ENCODE data around the gene KRTAP10-6. TPM values are rescaled to one million over a fixed set of nuclear protein-coding genes. Genes with fewer than 3 reads are reported as not detected.
"Not testable (repeated sequence)": the region's sequence is repeated elsewhere in the genome, so short reads cannot be mapped to it uniquely, and the experiment has no call there.

KRTAP10-6 gene
- total RNA-seq, 2 donors from 2014 or later, result not detected

DNA sequence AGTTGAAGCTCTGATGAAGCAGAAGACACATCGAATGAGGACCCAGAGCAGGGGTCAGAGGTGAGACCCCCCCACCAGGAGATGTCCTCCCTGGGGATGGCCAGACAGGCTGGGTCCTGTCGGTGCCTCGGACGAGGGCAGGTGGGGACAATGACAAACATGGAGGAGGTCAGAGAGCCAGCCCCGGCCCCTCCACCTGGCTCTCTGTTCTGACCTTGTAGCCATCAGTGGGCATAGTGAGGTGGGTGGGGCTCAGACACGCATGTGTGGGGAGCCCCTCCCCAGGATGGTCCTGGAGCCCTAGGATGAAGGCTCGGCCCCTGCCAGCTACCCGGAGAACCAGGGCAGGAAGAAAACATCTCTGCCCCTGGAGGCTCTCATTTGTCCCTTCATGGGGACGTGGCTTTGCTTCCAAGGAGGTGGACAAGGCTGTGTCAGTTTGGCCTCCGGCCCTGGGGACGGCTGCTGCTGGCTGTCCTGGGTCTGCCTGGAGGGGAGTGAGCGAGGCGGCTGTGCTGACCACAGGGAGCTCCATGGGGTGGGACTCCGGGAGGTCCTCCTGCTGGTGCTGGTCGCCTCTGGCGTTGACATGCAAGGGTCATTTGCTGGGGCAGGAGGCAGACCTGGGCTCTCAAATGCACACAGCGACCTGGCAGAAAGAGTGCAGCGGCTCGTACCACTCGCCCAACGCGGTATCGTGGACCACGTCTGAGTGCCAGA lies 2.6 kb downstream of the KRTAP10-6 start:
- Mint-ChIP-seq H3K4me3 (no peak overlapping the region), H3K27me3 (ENCODE audit: low read depth) (peaks cover 16% of the 10 kb centered on the region), H3K4me1 (ENCODE audit: low read depth) (no peaks in the 10 kb centered on the region), H3K9me3 (no peaks in the 10 kb centered on the region), H3K36me3 (ENCODE audit: insufficient read depth in 2 of 2) (no peaks in the 10 kb centered on the region), H3K27ac (no peak overlapping the region)
- ATAC-seq (replicated peaks in 1 of 2) (no peak), DNase-seq (no peak)

DNA sequence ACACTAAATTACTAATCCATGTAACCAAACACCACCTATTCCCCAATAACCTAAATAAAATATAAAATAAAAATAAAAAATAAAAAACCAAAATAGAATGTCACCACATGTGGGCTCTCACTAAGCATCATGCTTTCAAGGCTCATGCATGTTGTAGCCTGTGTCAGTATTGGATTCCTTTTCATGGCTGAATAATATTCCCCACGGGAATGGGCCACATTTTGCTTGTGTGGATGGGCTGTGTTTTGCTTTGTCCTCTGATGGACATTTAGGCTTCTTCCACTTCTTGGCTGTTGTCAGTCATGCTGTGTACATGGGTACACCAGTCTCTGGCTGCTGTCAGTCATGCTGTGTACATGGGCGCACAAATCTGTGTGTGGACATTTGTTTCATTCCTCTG lies 3.2 kb downstream of the KRTAP10-6 start:
- DNase-seq (no peak), ATAC-seq (replicated peaks in 1 of 2) (no peak)
- no peaks in the 10 kb centered on the region for H3K36me3 Mint-ChIP-seq (ENCODE audit: insufficient read depth in 2 of 2)
- H3K4me1 Mint-ChIP-seq (ENCODE audit: low read depth), result peaks cover 6% of the 10 kb centered on the region
- H3K4me3 Mint-ChIP-seq, result no peak overlapping the region
- H3K27ac Mint-ChIP-seq, result no peak overlapping the region
- peaks cover 16% of the 10 kb centered on the region for H3K27me3 Mint-ChIP-seq (ENCODE audit: low read depth)
- no peaks in the 10 kb centered on the region for H3K9me3 Mint-ChIP-seq

DNA sequence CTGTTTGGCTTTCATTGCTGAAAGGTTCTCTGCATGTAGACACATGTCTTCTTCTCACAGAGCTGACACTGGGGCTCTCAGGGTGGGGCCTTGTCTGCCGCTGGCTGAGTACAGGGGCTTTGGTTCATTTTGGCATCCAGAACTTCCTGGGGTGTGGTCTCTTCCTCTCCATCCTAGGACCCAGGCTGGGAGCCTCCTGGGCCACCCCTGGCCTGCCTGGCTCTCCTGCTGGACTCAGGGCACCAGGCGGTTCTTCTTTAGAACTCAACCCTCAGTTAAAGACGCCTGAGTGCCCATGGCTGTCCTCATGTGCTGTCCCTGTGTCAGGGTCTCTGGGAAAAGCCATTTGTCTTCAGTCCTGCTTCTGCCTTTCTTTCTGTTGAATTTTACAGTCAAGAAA lies 6.4 kb downstream of the KRTAP10-6 start:
- no peak for DNase-seq
- no peak for ATAC-seq (replicated peaks in 1 of 2)
- Mint-ChIP-seq H3K36me3 (ENCODE audit: insufficient read depth in 2 of 2) (peaks cover 5 to 13% of the 10 kb centered on the region in 2 donors), H3K4me1 (ENCODE audit: low read depth) (peaks cover 13% of the 10 kb centered on the region), H3K27ac (no peak overlapping the region), H3K4me3 (no peak overlapping the region), H3K27me3 (ENCODE audit: low read depth) (peaks cover 16% of the 10 kb centered on the region), H3K9me3 (peaks cover 7% of the 10 kb centered on the region in 2 donors)

DNA sequence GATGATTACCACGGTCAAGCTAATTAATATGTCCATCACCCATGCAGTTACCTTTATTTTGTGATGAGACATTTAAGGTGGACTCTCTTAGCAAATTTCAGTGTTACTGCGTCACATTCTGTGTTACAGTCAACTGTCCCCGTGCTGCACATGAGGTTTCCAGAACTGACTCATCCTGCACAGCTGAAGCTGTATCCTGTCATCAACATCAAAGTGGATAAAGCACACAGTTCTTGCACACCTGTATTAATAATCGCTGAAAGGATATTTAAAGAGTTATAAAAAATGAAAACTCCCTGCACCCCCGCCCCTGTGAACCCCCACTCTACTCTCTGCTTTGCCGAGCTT lies 8.5 kb downstream of the KRTAP10-6 start:
- Mint-ChIP-seq H3K9me3 (peaks cover 12 to 13% of the 10 kb centered on the region in 2 donors), H3K27ac (no peak overlapping the region), H3K27me3 (ENCODE audit: low read depth) (peaks cover 16% of the 10 kb centered on the region), H3K36me3 (ENCODE audit: insufficient read depth in 2 of 2) (peaks cover 7 to 19% of the 10 kb centered on the region in 2 donors), H3K4me3 (no peak overlapping the region), H3K4me1 (ENCODE audit: low read depth) (peaks cover 13% of the 10 kb centered on the region)
- DNase-seq, result peak; percentile 21 to 53
- peak; percentile 90 to 100 for ATAC-seq (replicated peaks in 1 of 2)

DNA sequence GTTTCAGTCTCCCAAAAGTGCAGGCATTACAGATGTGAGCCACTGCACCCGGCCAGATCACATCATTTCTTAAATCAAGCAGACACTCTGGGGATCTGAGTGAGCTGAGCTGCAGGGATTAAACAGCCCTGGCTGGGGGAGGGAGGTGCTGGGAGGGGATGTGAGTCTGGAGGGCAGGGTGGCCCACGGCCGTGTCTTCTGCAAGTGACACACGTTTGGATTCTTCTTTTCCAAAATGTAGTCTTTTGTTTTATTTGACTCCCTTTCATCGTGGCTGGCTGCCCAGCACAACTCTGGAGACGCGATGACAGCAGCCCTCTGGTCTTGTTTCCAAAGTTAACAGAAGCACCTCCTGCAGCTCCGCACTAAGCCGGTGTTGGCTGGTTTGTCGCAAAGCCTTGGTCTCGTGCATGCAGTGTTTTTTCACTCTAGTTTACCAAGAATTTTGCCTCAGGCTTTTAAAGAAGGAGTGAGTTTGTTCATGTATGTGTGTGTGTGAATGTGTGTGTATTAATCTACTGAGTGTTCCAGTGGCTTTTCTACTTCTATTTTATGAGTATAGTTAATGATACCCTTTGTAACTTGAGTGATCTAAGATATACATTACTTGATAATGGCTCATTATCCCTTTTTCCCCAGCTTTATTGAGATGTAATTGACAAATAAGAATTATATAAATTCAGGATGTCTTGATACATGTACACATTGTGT lies 9.1 kb downstream of the KRTAP10-6 start:
- DNase-seq, result no peak
- ATAC-seq (replicated peaks in 1 of 2), result no peak
- Mint-ChIP-seq H3K27me3 (ENCODE audit: low read depth) (peaks cover 16% of the 10 kb centered on the region), H3K36me3 (ENCODE audit: insufficient read depth in 2 of 2) (peaks cover 8 to 19% of the 10 kb centered on the region in 2 donors), H3K4me1 (ENCODE audit: low read depth) (peaks cover 13% of the 10 kb centered on the region), H3K4me3 (no peak overlapping the region), H3K27ac (no peak overlapping the region), H3K9me3 (peaks cover 12 to 15% of the 10 kb centered on the region in 2 donors)

DNA sequence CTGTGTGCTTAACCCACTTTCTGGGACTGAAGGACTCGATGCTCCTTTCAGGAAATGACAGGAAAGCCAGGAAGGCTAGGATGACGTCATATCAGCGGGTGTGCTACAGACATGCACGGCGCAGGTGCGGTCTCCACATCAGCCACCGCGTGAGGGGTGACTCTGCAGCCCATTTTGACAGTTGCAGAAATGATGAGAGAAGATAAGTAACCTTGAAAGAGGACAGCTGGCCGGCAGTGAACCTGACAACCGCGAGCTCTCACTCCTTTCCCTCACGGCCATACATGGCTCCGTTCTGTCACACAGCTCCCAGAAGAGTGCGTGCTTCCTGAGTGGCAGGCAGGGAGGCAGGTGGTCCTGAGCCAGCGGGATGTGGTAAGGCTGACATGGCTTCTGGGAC lies 10.2 kb downstream of the KRTAP10-6 start:
- H3K27ac Mint-ChIP-seq, result no peak overlapping the region
- ATAC-seq (replicated peaks in 1 of 2) (no peak), DNase-seq (no peak)
- H3K27me3 Mint-ChIP-seq (ENCODE audit: low read depth), result peaks cover 14% of the 10 kb centered on the region
- H3K36me3 Mint-ChIP-seq (ENCODE audit: insufficient read depth in 2 of 2), result peaks cover 16 to 24% of the 10 kb centered on the region in 2 donors
- peaks cover 12 to 20% of the 10 kb centered on the region in 2 donors for H3K9me3 Mint-ChIP-seq
- H3K4me1 Mint-ChIP-seq (ENCODE audit: low read depth), result peaks cover 13% of the 10 kb centered on the region
- H3K4me3 Mint-ChIP-seq, result no peak overlapping the region

DNA sequence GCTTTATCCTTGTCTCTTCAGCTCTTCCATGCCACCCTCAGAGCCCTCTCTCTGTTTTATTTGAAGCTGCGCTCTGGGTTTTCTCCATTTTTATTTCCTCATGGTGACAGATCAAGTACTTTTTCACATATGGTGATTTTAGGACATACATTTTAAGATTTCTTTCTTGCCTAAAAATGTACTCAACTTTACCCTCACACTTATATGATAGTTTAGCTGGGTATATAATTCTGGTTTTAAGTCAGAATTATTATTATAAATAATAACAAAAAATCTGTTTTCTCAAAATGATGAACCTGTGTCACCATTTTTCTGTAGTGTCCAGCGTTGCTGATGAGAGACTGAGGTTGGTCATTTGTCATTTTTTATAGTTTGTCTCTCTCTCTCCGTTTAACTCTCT lies 11.1 kb downstream of the KRTAP10-6 start:
- Mint-ChIP-seq H3K27ac (no peak overlapping the region), H3K36me3 (ENCODE audit: insufficient read depth in 2 of 2) (peaks cover 18 to 24% of the 10 kb centered on the region in 2 donors), H3K27me3 (ENCODE audit: low read depth) (peaks cover 6% of the 10 kb centered on the region), H3K9me3 (peaks cover 12 to 20% of the 10 kb centered on the region in 2 donors), H3K4me3 (no peak overlapping the region), H3K4me1 (ENCODE audit: low read depth) (peaks cover 13% of the 10 kb centered on the region)
- no peak for DNase-seq
- ATAC-seq (replicated peaks in 1 of 2), result no peak

DNA sequence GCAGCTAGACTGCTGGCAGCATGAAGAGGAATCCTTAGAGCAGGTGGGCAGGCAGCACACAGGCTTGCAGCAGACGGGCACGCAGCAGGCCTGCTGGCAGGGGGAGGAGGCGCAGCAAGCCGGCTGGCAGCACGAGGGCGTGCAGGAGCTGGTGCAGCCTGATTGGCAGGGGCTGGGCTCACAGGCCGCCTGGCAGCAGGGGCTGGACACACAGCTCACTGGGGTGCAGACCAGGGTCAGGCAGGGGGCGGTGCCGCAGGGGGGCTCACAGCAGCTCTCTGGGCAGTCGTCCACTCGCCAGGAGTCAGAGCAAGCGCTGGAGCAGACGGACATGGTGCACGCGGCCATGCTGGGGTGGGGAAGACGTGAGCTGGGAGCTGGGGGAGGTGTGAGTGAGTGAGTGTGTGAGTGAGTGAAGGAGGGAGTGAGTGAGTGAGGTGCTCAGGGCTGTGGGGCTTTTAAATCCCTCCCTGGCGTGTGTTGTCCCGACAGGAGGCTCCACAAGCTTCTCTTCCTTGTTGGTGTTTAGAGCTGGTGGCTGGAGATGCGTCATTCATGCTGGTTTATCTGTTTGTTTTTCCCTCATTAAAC lies 12.0 kb downstream of the KRTAP10-6 start, which contains the start of gene KRTAP10-5:
Gene KRTAP10-5 (minus strand): TSS at position 374 of the 591 bp plus-strand sequence. CDS start 26 bp downstream, at position 348.
- H3K36me3 Mint-ChIP-seq (ENCODE audit: insufficient read depth in 2 of 2), result peaks cover 18 to 24% of the 10 kb centered on the region in 2 donors
- H3K27ac Mint-ChIP-seq; H3K27me3 Mint-ChIP-seq (ENCODE audit: low read depth); H3K4me3 Mint-ChIP-seq; ATAC-seq (replicated peaks in 1 of 2); DNase-seq: not testable (repeated sequence)
- peaks cover 12 to 20% of the 10 kb centered on the region in 2 donors for H3K9me3 Mint-ChIP-seq
- H3K4me1 Mint-ChIP-seq (ENCODE audit: low read depth), result peaks cover 13% of the 10 kb centered on the region

DNA sequence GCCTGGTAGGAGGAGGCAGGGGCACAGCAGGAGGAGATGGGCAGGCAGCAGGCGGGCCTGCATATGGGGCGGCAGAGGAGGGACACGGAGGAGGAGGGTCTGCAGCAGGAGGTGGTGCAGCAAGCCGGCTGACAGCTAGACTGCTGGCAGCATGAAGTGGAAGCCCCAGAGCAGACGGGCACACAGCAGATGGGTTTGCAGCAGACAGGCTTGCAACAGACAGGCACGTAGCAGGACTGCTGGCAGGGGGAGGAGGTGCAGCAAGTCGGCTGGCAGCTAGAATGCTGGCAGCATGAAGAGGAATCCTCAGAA lies 12.5 kb downstream of the KRTAP10-6 start:
- Mint-ChIP-seq H3K4me3 (no peak overlapping the region), H3K9me3 (peaks cover 12 to 20% of the 10 kb centered on the region in 2 donors), H3K27ac (no peak overlapping the region), H3K36me3 (ENCODE audit: insufficient read depth in 2 of 2) (peaks cover 18 to 24% of the 10 kb centered on the region in 2 donors), H3K4me1 (ENCODE audit: low read depth) (peaks cover 13% of the 10 kb centered on the region), H3K27me3 (ENCODE audit: low read depth) (peaks cover 4% of the 10 kb centered on the region)
- ATAC-seq (replicated peaks in 1 of 2) (no peak), DNase-seq (no peak)

DNA sequence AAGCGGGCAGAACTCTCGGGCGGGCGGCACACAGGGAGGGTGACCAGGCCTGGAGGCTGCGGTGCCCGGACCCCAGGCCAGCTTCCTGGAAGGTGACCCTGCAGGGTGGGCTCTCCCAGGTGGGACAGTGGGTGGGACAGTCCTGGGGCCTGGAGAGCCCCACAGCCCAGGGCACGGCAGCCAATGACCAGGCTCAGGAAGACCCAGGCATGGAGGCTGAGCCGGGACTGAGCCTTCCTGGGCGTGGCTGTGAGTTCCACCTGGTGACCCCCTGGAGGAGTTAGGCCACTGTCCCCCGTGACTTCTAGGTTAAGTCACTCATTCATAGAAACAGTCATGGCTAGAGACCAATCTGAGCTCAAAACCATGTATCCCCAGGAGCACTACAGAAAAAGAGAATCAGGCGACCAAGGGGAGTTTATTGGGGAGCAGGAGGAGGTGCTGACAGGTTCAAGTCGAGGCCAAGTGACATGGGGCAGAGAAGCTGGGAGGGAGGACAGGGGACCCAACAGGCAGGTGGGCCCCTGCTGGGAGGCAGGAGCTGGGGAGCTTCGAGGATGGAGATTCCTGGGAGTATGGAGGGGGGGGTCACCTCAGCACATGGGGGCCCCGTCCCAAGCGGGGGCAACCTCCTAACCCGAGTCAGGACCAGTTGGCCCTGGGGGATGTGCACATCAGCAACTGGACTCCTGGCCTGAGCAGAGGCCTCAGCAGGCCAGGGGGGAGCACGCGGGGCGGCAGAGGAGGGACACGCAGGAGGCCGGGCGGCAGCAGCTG lies 13.1 kb downstream of the KRTAP10-6 start:
- peaks cover 9% of the 10 kb centered on the region for H3K4me1 Mint-ChIP-seq (ENCODE audit: low read depth)
- peaks cover 10% of the 10 kb centered on the region for H3K27me3 Mint-ChIP-seq (ENCODE audit: low read depth)
- H3K4me3 Mint-ChIP-seq, result no peak overlapping the region
- H3K27ac Mint-ChIP-seq, result no peak overlapping the region
- H3K36me3 Mint-ChIP-seq (ENCODE audit: insufficient read depth in 2 of 2), result peaks cover 18 to 24% of the 10 kb centered on the region in 2 donors
- DNase-seq, result no peak
- H3K9me3 Mint-ChIP-seq, result peaks cover 12 to 20% of the 10 kb centered on the region in 2 donors
- no peak for ATAC-seq (replicated peaks in 1 of 2)

DNA sequence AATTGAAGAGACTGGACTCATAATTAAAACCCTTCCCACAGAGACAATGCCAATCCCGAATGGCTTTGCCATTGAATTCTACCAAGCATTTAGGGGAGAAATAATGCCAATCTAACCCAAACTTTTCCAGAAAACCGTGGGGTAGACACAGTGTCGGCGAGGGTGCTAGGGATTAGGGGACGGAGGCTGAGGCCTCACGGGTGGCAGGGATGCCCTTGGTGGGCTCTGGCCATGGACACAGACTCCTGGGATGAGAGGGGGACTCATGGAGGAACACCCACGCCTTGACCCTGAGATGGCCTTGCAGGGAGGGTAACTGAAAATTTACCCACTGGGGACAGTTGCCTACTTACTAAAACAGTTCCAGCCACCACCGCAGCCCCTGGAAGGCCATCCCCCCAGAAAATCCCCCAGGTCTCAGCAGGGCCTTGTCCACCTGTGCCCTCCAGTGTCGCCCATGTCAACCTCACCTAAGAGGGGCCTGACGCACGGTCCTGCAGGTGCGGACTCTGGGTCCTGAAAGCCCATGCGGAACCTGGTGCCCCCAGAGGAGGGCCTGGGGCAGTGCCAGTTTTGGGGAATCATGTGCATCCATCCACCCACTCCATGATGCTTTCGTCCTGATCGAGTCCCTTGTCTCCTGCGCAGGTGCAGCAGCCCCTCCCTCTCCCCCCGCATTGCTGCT lies 13.8 kb downstream of the KRTAP10-6 start:
- H3K27me3 Mint-ChIP-seq (ENCODE audit: low read depth), result peaks cover 10% of the 10 kb centered on the region
- DNase-seq (no peak), ATAC-seq (replicated peaks in 1 of 2) (no peak)
- peaks cover 18 to 24% of the 10 kb centered on the region in 2 donors for H3K36me3 Mint-ChIP-seq (ENCODE audit: insufficient read depth in 2 of 2)
- H3K4me1 Mint-ChIP-seq (ENCODE audit: low read depth), result peaks cover 2% of the 10 kb centered on the region
- no peak overlapping the region for H3K4me3 Mint-ChIP-seq
- peaks cover 12 to 20% of the 10 kb centered on the region in 2 donors for H3K9me3 Mint-ChIP-seq
- no peak overlapping the region for H3K27ac Mint-ChIP-seq

DNA sequence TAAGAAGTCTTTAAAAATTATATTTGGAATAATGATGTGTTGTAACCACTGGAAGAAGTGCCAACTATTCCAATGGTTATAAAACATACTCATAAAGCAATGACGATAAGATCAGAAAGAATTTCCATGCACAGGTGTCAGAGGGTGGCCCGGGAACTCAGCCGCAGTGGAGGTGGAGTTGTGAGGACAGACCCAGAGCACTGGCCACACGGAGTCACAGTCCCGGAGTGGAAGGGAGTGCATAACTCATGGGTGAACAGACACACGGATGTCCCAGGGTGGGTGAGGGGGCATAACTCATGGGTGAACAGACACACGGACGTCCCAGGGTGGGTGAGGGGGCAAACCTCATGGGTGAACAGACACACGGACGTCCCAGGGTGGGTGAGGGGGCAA lies 16.3 kb downstream of the KRTAP10-6 start:
- DNase-seq, result no peak
- Mint-ChIP-seq H3K4me1 (ENCODE audit: low read depth) (no peaks in the 10 kb centered on the region), H3K9me3 (peaks cover 5 to 14% of the 10 kb centered on the region in 2 donors), H3K4me3 (no peak overlapping the region), H3K27ac (no peak overlapping the region), H3K27me3 (ENCODE audit: low read depth) (peaks cover 10% of the 10 kb centered on the region), H3K36me3 (ENCODE audit: insufficient read depth in 2 of 2) (peaks cover 12 to 14% of the 10 kb centered on the region in 2 donors)
- ATAC-seq (replicated peaks in 1 of 2), result no peak
